WTC11 (cell line): ENCODE data around the gene NEURL1. TPM values are rescaled to one million over a fixed set of nuclear protein-coding genes. Genes with fewer than 3 reads are reported as not detected.

Source experiments
- ATAC-seq: fragments of 200-7000 bp; cut with Tn5 transposase; 2 replicates; pipeline ENCODE4 v1.10.0; 2021; ENCODE audit warnings: mild to moderate bottlenecking, moderate library complexity
- CTCF ChIA-PET: fragments of 300-600 bp; sonication (Branson Sonifier 250); formaldehyde crosslinking; loops from one replicate; lab custom pipeline; 2021; ENCODE audit warnings: antibody characterized with exemption; lab: Charles Lee
- POLR2A ChIA-PET: fragments of 350-600 bp; sonication (Branson Sonifier 250); formaldehyde crosslinking; loops from one replicate; lab custom pipeline; 2021; ENCODE audit warnings: antibody characterized with exemption; lab: Charles Lee
- DNase-seq: peaks from one replicate; pipeline ENCODE4 v3.0.0; 2021; ENCODE audit warnings: low spot score
- H3K27ac Mint-ChIP-seq: 2 replicates; pipeline ENCODE4 v1.8.0; 2021; ENCODE audit warnings: mixed read lengths
- H3K27me3 Mint-ChIP-seq: 2 replicates; pipeline ENCODE4 v1.8.0; 2021; ENCODE audit warnings: low read depth, mild to moderate bottlenecking, moderate library complexity, mixed read lengths
- H3K36me3 Mint-ChIP-seq: 2 replicates; pipeline ENCODE4 v1.8.0; 2021; ENCODE audit warnings: mixed read lengths
- H3K4me1 Mint-ChIP-seq: 2 replicates; pipeline ENCODE4 v1.8.0; 2022; ENCODE audit warnings: mixed read lengths
- H3K4me3 Mint-ChIP-seq: 2 replicates; pipeline ENCODE4 v1.8.0; 2021; ENCODE audit warnings: mild to moderate bottlenecking, moderate library complexity, mixed read lengths
- H3K9me3 Mint-ChIP-seq: 2 replicates; pipeline ENCODE4 v1.8.0; 2021; ENCODE audit warnings: mixed read lengths
- CREM ChIP-seq: sonication (generic); formaldehyde crosslinking; IDR thresholded peaks from 2 replicates; pipeline ENCODE4 v1.8.1; 2022; ENCODE audit warnings: mild to moderate bottlenecking, missing genetic modification reagents, moderate library complexity
- EMX1 ChIP-seq: fragments of 250-450 bp; sonication (Bioruptor Pico); IDR thresholded peaks from 2 replicates; pipeline ENCODE4 v1.8.0; 2021; ENCODE audit warnings: mild to moderate bottlenecking
- ETV6 ChIP-seq: sonication (generic); formaldehyde crosslinking; IDR thresholded peaks from 2 replicates; pipeline ENCODE4 v1.8.1; 2022; ENCODE audit warnings: mild to moderate bottlenecking, missing genetic modification reagents
- FOXJ3 ChIP-seq: sonication (generic); formaldehyde crosslinking; IDR thresholded peaks from 2 replicates; pipeline ENCODE4 v1.9.0; 2021; ENCODE audit warnings: missing genetic modification reagents, mild to moderate bottlenecking, borderline replicate concordance
- HMGA2 ChIP-seq: fragments of 250-450 bp; sonication (Bioruptor Pico); IDR thresholded peaks from 2 replicates; pipeline ENCODE4 v1.4.0; 2021; ENCODE audit warnings: mild to moderate bottlenecking, moderate library complexity
- JUN ChIP-seq: sonication (generic); formaldehyde crosslinking; IDR thresholded peaks from 2 replicates; pipeline ENCODE4 v1.8.0; 2023; ENCODE audit warnings: mild to moderate bottlenecking, missing genetic modification reagents
- NR1H2 ChIP-seq: sonication (generic); formaldehyde crosslinking; IDR thresholded peaks from 2 replicates; pipeline ENCODE4 v1.9.0; 2021; ENCODE audit warnings: mild to moderate bottlenecking, moderate library complexity, missing genetic modification reagents
- OVOL2 ChIP-seq: fragments of 250-450 bp; sonication (Bioruptor Pico); IDR thresholded peaks from 2 replicates; pipeline ENCODE4 v1.9.0; 2021; ENCODE audit warnings: mild to moderate bottlenecking, borderline replicate concordance
- RELA ChIP-seq: sonication (generic); formaldehyde crosslinking; IDR thresholded peaks from 2 replicates; pipeline ENCODE4 v1.8.1; 2022; ENCODE audit warnings: missing genetic modification reagents, mild to moderate bottlenecking, borderline replicate concordance
- RORB ChIP-seq: fragments of 250-450 bp; sonication (Bioruptor Pico); IDR thresholded peaks from 2 replicates; pipeline ENCODE4 v1.9.0; 2021; ENCODE audit warnings: mild to moderate bottlenecking
- SOX15 ChIP-seq: fragments of 250-450 bp; sonication (Bioruptor Pico); IDR thresholded peaks from 2 replicates; pipeline ENCODE4 v1.9.0; 2021; ENCODE audit warnings: mild to moderate bottlenecking
- TP53 ChIP-seq: sonication (generic); formaldehyde crosslinking; IDR thresholded peaks from 2 replicates; pipeline ENCODE4 v1.8.1; 2023; ENCODE audit warnings: mild to moderate bottlenecking, missing genetic modification reagents
- ZNF416 ChIP-seq: fragments of 250-450 bp; sonication (Bioruptor Pico); IDR thresholded peaks from 2 replicates; pipeline ENCODE4 v1.9.0; 2021; ENCODE audit warnings: mild to moderate bottlenecking, inconsistent platforms
- total RNA-seq: library from RNA; stranded (reverse); gene quantifications from 3 replicates; pipeline ENCODE4 v1.2.3, GENCODE V29; 2021
- TF ChIP-seq, protein P1 (sequence below): fragments of 250-450 bp; sonication (Bioruptor Pico); IDR thresholded peaks from 2 replicates; pipeline ENCODE4 v1.9.0; 2021; ENCODE audit warnings: mild to moderate bottlenecking, borderline replicate concordance
- TF ChIP-seq, protein P2 (sequence below): sonication (generic); formaldehyde crosslinking; IDR thresholded peaks from 2 replicates; pipeline ENCODE4 v1.8.1; 2022; ENCODE audit warnings: low read depth, mild to moderate bottlenecking, moderate library complexity, missing genetic modification reagents, borderline replicate concordance
- TF ChIP-seq, protein P3 (sequence below): sonication (generic); formaldehyde crosslinking; IDR thresholded peaks from 2 replicates; pipeline ENCODE4 v1.8.1; 2023; ENCODE audit warnings: mild to moderate bottlenecking, missing genetic modification reagents
- TF ChIP-seq, protein P4 (sequence below): fragments of 250-450 bp; sonication (Bioruptor Pico); IDR thresholded peaks from 2 replicates; pipeline ENCODE4 v1.9.0; 2021; ENCODE audit warnings: mild to moderate bottlenecking
- TF ChIP-seq, protein P5 (sequence below): fragments of 250-450 bp; sonication (Bioruptor Pico); conservative IDR thresholded peaks from 2 replicates; pipeline ENCODE4 v1.9.0; 2021; ENCODE audit warnings: mild to moderate bottlenecking
- TF ChIP-seq, protein P6 (sequence below): sonication (generic); formaldehyde crosslinking; IDR thresholded peaks from 2 replicates; pipeline ENCODE4 v1.8.0; 2023; ENCODE audit warnings: mild to moderate bottlenecking, missing genetic modification reagents

NEURL1 gene
- total RNA-seq, 1 experiment from 2014 or later, result 1.2 TPM

DNA sequence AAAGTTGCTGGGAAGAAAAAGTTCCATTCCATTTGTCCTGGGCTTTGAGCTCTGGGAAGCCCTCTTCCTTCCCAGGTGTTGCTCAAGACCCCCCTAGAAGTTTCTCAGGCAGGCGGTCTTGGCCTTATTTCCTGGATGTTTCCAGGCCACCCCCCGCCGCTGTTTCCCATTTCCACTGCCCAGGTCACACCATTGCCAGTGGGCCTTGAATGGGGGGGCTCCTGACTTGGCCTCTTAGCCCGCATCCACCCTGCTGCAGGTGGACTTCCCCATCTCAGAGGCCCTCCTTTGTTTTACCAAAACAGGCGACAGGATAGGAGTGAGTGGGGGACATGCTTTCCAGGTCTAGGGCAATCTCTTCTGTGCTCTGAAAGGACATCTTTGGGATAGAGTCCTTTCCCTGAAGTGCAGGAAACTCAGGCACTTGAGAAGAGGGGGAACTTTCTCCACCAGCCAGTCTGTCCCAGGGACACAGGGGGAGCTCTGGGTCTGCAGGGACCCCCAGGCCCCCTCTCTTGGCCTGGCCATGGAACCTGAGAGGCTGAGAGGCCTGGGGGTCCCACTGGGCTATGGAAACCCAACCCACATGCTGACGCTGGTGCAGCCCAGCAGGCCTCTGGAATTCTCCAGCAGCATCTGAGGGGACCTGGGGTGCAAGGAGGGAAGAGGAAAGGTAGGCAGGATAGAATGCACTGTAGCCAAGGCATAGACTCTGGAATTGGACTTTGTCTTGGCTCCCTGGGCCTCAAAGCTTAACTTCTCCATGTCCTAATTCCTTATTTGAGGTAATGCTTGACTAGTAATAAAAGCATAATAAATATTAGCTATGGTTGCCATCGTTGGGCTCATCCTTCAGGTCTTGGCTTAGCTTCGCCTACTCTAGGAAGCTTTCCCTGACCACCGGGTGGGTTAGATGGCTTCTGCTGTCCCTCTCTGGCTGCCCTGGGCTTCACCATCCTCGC is 17.6 kb downstream of the NEURL1 start:
- H3K4me1 Mint-ChIP-seq, result peaks cover 6% of the 10 kb centered on the region; the same call in 1 of the 2 replicates

DNA sequence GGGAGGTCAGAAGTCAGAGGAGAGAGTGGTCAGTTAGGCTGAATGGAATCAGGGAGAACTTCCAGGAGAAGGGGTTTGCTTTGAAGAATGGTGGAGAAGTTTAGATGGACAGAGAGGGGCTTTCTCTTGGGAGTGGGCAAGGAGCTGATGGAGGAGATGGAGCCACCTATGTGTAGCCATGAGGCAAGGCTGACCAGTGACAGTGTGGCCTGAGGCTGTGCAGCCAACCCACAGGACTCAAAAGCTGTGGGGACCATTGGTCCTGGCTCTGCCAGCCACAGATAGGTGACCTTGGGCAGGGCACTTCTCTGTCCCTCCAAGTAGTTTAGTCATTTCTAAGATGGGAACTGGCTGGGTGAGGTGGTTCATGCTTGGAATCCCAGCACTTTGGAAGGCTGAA is 18.7 kb downstream of the NEURL1 start:
- Mint-ChIP-seq H3K9me3 (no peaks in the 10 kb centered on the region), H3K27ac (no peak overlapping the region), H3K4me3 (no peak overlapping the region), H3K4me1 (peaks cover 9% of the 10 kb centered on the region), H3K27me3 (no peaks in the 10 kb centered on the region), H3K36me3 (no peaks in the 10 kb centered on the region)
- DNase-seq (no peak), ATAC-seq (no peak)
- ChIA-PET CTCF (interaction anchor here (2.0 kb wide), 1 partner anchor 31 kb away, joined by 6 read pairs; no protein-coding TSS in a partner anchor), POLR2A (no interaction called here)
- TF ChIP-seq, protein P1, sequence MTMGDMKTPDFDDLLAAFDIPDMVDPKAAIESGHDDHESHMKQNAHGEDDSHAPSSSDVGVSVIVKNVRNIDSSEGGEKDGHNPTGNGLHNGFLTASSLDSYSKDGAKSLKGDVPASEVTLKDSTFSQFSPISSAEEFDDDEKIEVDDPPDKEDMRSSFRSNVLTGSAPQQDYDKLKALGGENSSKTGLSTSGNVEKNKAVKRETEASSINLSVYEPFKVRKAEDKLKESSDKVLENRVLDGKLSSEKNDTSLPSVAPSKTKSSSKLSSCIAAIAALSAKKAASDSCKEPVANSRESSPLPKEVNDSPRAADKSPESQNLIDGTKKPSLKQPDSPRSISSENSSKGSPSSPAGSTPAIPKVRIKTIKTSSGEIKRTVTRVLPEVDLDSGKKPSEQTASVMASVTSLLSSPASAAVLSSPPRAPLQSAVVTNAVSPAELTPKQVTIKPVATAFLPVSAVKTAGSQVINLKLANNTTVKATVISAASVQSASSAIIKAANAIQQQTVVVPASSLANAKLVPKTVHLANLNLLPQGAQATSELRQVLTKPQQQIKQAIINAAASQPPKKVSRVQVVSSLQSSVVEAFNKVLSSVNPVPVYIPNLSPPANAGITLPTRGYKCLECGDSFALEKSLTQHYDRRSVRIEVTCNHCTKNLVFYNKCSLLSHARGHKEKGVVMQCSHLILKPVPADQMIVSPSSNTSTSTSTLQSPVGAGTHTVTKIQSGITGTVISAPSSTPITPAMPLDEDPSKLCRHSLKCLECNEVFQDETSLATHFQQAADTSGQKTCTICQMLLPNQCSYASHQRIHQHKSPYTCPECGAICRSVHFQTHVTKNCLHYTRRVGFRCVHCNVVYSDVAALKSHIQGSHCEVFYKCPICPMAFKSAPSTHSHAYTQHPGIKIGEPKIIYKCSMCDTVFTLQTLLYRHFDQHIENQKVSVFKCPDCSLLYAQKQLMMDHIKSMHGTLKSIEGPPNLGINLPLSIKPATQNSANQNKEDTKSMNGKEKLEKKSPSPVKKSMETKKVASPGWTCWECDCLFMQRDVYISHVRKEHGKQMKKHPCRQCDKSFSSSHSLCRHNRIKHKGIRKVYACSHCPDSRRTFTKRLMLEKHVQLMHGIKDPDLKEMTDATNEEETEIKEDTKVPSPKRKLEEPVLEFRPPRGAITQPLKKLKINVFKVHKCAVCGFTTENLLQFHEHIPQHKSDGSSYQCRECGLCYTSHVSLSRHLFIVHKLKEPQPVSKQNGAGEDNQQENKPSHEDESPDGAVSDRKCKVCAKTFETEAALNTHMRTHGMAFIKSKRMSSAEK (CRISPR knock-in tag), result no peak
- TF ChIP-seq EMX1 (CRISPR knock-in tag) (no peak), CREM (no peak), OVOL2 (CRISPR knock-in tag) (no peak), TP53 (CRISPR knock-in tag) (no peak), RELA (no peak), NR1H2 (CRISPR knock-in tag) (no peak), HMGA2 (no peak)
- TF ChIP-seq, protein P2, sequence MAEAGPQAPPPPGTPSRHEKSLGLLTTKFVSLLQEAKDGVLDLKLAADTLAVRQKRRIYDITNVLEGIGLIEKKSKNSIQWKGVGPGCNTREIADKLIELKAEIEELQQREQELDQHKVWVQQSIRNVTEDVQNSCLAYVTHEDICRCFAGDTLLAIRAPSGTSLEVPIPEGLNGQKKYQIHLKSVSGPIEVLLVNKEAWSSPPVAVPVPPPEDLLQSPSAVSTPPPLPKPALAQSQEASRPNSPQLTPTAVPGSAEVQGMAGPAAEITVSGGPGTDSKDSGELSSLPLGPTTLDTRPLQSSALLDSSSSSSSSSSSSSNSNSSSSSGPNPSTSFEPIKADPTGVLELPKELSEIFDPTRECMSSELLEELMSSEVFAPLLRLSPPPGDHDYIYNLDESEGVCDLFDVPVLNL (CRISPR knock-in tag), result no peak
- TF ChIP-seq, protein P3, sequence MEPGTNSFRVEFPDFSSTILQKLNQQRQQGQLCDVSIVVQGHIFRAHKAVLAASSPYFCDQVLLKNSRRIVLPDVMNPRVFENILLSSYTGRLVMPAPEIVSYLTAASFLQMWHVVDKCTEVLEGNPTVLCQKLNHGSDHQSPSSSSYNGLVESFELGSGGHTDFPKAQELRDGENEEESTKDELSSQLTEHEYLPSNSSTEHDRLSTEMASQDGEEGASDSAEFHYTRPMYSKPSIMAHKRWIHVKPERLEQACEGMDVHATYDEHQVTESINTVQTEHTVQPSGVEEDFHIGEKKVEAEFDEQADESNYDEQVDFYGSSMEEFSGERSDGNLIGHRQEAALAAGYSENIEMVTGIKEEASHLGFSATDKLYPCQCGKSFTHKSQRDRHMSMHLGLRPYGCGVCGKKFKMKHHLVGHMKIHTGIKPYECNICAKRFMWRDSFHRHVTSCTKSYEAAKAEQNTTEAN (CRISPR knock-in tag), result no peak
- TF ChIP-seq, protein P4, sequence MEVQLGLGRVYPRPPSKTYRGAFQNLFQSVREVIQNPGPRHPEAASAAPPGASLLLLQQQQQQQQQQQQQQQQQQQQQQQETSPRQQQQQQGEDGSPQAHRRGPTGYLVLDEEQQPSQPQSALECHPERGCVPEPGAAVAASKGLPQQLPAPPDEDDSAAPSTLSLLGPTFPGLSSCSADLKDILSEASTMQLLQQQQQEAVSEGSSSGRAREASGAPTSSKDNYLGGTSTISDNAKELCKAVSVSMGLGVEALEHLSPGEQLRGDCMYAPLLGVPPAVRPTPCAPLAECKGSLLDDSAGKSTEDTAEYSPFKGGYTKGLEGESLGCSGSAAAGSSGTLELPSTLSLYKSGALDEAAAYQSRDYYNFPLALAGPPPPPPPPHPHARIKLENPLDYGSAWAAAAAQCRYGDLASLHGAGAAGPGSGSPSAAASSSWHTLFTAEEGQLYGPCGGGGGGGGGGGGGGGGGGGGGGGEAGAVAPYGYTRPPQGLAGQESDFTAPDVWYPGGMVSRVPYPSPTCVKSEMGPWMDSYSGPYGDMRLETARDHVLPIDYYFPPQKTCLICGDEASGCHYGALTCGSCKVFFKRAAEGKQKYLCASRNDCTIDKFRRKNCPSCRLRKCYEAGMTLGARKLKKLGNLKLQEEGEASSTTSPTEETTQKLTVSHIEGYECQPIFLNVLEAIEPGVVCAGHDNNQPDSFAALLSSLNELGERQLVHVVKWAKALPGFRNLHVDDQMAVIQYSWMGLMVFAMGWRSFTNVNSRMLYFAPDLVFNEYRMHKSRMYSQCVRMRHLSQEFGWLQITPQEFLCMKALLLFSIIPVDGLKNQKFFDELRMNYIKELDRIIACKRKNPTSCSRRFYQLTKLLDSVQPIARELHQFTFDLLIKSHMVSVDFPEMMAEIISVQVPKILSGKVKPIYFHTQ (CRISPR knock-in tag), result no peak

More for the DNA sequence above, 17.6 kb downstream of the NEURL1 start:
- Mint-ChIP-seq H3K27ac (no peak overlapping the region), H3K36me3 (no peaks in the 10 kb centered on the region), H3K9me3 (no peaks in the 10 kb centered on the region), H3K4me3 (no peak overlapping the region), H3K27me3 (no peaks in the 10 kb centered on the region)
- DNase-seq (no peak), ATAC-seq (no peak)
- ChIA-PET CTCF (interaction anchor here (2.0 kb wide), 1 partner anchor 32 kb away, joined by 6 read pairs; no protein-coding TSS in a partner anchor), POLR2A (no interaction called here)
- no peak for TF ChIP-seq JUN (CRISPR knock-in tag)
- TF ChIP-seq ZNF416 (CRISPR knock-in tag), result no peak
- TF ChIP-seq, protein P5, sequence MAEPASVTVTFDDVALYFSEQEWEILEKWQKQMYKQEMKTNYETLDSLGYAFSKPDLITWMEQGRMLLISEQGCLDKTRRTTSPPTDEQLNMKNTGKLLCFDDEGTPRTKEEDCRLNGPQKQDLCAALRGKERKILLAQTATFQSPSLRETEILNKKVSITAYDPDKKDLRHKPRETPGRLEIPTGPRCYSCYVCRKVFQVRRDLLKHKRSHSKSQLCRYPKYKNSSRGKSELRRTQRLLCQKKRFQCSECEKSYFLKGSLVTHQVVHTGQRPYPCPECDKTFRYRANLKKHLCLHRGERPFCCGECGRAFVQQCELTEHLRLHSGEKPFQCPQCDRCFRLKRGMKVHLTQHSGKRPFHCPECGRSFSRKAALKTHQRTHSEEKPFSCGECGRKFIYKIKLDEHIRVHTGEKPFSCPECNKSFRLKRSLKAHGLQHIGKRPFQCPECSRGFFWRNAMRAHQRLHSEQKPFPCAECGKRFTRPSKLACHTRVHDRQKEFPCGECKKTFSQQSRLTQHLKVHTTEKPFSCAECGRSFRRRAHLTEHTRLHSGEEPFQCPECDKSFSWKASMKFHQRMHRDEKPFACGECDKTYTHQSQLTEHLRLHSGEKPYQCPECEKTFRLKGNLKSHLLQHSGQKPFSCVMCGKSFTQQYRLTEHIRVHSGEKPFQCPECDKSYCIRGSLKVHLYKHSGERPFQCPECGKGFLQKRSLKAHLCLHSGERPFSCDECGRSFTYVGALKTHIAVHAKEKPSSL (CRISPR knock-in tag), result no peak
- TF ChIP-seq OVOL2 (CRISPR knock-in tag), result no peak
- TF ChIP-seq, protein P6, sequence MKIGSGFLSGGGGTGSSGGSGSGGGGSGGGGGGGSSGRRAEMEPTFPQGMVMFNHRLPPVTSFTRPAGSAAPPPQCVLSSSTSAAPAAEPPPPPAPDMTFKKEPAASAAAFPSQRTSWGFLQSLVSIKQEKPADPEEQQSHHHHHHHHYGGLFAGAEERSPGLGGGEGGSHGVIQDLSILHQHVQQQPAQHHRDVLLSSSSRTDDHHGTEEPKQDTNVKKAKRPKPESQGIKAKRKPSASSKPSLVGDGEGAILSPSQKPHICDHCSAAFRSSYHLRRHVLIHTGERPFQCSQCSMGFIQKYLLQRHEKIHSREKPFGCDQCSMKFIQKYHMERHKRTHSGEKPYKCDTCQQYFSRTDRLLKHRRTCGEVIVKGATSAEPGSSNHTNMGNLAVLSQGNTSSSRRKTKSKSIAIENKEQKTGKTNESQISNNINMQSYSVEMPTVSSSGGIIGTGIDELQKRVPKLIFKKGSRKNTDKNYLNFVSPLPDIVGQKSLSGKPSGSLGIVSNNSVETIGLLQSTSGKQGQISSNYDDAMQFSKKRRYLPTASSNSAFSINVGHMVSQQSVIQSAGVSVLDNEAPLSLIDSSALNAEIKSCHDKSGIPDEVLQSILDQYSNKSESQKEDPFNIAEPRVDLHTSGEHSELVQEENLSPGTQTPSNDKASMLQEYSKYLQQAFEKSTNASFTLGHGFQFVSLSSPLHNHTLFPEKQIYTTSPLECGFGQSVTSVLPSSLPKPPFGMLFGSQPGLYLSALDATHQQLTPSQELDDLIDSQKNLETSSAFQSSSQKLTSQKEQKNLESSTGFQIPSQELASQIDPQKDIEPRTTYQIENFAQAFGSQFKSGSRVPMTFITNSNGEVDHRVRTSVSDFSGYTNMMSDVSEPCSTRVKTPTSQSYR, result no peak
- TF ChIP-seq ETV6 (CRISPR knock-in tag), result no peak
- no peak for TF ChIP-seq RORB
- TF ChIP-seq SOX15 (CRISPR knock-in tag), result no peak
- no peak for TF ChIP-seq RELA
- no peak for TF ChIP-seq FOXJ3 (CRISPR knock-in tag)
